GM18517 (cell line): ENCODE measurements around the gene TBC1D3B.
"Not testable (repeated sequence)": the region's sequence is repeated elsewhere in the genome, so short reads cannot be mapped to it uniquely, and the experiment has no call there.

ENCODE experiments used
- ATAC-seq: cut with Tn5 transposase; IDR thresholded peaks from one replicate; pipeline ENCODE4 v1.9.1; 2021; ENCODE audit warnings: mild to moderate bottlenecking, moderate library complexity; ENCODE audit not compliant: unreplicated experiment

Gene TBC1D3B

DNA sequence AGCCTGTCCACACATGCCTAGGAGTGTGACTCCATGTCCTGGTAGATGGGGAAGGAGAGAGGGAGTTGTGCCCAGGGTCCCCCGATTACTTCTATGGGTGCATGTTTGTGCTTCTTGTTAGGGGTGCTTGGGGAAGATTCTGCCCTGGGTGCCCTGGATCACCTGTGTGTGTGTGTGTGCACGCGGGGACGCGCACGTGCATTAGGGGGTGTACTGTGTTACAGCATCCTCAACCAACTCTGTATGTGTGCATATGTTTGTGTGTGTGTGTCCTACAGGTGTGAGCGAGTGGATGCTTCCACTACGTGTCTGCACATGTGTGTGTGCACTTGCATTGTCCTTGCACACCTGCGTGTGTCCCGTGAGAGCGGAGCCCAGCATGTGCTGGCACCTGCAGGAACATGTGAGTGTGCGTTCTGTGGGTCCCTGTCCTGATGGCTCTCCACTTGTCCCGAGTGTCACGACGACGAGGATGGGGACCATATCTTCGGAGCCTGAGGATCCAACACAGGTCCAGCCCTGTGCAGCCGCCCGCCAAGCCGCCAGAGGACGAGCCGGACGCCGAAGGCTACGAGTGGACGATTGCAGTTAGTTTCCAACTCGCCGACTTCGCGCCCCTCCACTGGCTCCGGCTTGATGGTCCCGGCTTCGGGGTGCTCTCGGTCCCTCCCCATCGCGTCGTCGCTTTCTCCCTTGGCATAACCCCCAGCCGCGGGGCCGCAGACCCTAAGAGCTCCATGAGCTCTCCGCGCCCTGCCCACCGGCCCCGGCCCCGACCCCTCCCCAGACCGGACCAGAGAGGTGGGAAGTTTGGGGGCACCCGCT, 6.0 kb upstream of the TBC1D3B start:
- no peak for ATAC-seq

DNA sequence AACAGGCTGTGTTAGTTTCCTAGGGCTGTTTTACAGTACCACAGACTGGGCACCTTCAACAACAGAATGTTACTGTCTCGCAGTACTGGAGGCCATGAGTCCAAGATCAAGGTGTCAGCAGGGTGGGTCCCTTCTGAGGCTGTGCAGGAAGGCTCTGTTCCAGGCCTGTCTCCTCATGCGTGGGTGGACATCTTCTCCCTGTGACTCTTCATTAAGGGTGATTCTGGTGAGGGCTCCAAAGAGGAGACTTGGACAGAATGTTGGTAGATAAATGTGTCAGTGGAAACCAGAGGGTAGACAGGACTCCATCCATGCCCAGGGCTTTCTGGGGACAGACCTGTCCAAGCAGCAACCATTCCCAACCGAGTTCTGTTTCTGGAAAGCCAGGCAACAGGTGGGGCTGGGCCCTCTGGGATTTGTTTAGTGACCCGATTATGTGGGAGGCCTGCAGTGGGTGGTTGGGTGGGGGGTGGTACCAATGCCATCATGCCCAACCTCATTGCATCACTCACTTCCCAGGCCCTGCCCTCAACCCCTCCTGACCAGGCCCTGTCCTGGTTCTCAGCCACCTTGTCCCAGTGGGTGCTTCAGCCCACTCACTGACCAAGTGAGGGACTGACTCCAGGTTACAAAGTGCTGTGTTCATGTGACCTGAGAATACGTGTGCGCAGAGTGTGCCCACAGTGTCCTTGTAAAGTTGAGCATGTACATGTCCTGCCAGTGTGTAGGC, 5.2 kb upstream of the TBC1D3B start:
- not testable (repeated sequence) for ATAC-seq

GRCh38 chr17:36168836-36169235, 7.6 kb downstream of the TBC1D3B start:
- not testable (repeated sequence) for ATAC-seq

DNA sequence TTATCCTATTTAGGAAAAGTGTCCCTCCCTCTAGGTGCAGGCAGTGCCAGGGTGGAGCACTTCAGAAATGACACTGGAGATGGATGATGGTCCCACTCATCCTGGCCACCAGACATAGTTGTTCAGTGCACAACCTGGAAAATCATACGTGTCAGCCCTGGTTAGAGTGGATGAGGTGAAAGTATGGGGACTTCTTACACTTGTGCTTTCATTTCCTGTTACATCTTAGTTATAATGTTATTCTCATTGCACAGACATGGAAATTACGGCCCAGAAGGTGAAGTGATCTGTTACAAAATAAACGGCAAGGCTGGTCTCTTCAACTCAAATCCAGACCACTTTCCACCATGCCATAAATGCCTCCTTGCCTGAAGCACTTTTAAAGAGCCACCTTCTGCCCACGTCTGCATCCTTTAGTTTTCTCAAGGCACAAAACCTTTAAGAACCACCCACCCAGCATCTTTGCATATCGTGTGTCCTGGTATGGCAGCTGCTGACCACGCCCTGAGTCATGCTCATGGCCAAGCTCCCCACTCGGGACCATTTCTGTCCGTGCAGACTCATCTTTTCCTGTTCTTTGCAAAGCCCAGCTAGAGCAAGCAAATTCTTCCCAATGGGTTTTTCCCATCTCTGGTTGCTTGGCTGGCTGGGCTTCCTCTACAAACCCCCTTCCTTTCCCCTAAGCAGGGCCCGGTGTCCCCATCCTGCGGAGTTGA, 22.4 kb downstream of the TBC1D3B start:
- ATAC-seq = no peak

- ATAC-seq = no peak
These were observed 23.8 kb downstream of the TBC1D3B start for GRCh38 chr17:36152639-36153120.

GRCh38 chr17:36151891-36152638, 24.4 kb downstream of the TBC1D3B start:
- ATAC-seq = no peak

- peak; percentile 30 for ATAC-seq
These were observed 27.1 kb downstream of the TBC1D3B start for GRCh38 chr17:36149296-36149820.

DNA sequence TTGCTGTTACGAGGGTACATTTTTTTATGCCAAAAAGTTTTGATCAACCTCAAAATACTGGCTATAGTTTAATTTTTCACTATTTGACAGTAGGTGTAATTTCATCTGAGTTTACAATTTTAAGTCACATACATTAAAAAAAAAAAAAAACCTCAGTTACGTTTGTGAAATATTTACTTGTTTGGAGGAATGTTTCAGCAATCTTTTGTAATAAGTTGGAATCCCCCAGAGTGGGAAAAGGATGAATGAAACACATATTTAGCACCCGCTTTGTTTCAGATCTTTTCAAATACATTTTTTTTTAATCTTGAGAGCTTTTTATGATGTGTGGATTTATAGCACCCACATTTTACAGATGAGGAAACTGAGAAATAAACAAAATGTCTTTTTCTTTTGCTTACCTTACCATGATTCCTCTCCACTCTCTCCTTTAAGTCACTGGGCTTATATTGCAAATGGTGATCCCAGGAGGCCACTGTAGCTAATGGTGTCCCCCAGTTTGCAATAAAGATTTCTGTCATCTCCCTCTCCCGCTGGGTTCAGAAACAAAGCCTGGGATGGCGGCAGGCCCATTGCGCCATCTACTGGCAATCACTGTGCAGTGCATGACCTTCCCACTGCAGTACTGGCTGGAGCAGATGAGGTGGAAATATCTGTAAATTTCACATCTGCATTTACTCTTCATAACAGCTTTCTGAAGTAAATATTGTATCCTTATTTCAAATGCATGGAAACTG, 27.7 kb downstream of the TBC1D3B start:
- peak; percentile 66 for ATAC-seq

GRCh38 chr17:36147601-36148000, 28.8 kb downstream of the TBC1D3B start:
- no peak for ATAC-seq

GRCh38 chr17:36144981-36145729, 31.3 kb downstream of the TBC1D3B start:
- no peak for ATAC-seq

DNA sequence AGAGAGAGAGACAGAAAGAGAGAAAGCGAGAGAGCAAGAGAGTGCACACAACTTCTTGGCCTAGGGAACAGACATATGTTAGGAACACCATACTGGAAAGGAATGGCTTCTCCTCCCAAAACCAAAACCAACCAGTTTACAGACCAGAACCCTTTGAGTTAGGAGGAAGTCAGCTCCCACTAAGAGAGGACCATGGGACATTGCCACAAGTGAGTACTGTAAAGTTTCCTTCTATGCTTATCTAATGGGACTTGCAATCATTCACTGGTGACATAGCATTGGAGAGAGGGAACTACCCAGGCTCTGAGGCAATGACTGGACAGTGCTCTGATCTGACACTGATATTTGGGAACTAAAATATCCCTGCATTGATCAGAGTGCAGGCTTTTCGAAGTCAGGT, 32.4 kb downstream of the TBC1D3B start:
- ATAC-seq = no peak

DNA sequence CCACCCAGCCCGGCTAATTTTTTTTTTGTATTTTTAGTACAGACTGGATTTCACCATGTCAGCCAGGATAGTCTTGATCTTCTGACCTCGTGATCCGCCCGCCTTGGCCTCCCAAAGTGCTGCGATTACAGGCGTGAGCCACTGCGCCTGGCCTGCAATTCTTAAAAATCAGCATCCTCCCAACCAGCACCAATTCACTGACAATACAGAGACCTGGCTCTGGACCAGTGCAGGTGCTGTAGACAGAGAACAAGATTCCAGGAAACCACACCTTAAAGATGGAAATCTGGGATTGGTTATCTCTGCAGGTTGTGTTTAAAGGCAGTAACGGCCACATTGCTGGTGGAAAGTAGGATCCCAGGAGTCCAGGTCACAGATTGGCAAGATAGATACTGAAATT, 33.6 kb downstream of the TBC1D3B start:
- ATAC-seq = no peak

DNA sequence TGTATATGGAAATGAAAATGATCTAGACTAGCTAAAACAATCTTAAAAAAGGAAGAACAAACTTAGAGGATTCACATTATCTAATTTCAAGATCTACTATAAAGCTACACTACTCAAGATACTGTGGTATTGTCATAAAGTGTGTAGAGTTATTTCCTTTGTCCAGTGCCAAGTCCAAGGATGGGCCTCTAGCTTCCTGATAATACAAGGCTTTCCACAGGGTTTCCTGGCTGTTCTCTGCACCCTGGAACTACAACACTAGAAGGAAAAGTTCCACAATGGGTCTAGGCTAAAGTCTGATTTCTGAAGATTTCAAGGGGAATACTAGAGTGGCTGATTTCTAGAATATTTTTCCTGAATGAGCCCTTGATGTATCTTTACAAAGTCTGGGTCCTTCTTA, 34.2 kb downstream of the TBC1D3B start:
- ATAC-seq = no peak

DNA sequence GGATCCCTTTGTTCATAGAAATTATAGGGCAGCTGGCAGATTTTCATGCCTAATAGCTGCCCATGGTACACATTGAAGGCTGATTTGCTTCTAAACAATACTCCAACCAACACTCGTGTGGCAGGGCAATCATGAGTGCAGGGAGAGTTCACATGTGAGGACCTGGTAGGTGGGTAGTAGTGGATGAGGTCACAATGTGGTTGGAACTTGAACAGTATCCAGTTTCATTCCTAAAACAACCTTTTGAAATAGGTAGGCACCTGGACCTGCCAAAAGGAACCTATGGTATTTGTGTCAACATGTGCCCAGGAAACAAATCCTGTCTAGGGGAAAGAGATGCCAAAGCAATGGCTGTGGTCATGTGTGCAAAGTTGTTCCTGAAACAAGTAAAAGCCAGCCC, 40.0 kb downstream of the TBC1D3B start:
- no peak for ATAC-seq

DNA sequence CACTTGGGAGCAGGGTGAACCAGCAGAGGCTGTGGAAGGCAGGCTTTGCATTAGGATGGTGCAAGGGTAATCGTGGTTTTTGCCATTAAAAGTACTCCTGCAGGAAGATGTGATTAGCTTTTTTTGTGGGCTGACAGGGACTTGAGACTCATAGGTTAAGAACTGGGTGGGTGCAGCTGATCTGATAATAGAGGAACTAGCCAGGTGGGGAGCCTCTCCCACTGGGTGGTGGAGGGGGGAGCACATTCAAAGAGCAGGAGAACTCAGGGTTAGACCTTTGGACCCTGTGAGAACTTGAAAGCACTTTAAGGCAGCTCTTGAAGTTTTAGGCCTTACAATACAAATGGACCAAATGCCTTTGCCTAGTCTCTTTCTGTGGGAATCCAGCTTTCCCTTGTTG, 40.4 kb downstream of the TBC1D3B start:
- ATAC-seq = no peak

DNA sequence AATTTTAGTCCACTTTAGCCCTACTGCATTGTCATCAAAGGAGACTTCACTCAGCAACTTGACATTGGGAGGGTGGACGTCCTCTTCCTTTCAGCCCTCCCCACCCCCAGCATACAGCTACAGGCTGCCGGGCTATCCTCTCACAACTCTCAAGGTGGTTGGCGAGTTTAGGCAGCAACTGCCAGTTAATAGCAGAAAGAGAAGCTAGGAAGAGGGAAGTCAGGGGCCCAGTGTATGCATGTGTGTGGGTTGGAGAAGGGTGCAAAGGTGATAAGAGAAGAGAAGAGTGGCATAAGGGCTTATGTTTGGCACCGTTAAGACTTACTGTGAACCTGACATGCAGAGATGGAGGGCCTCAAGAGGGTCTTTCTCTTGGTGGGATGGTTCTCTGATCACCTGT, 41.0 kb downstream of the TBC1D3B start:
- ATAC-seq = no peak

- no peak for ATAC-seq
These were observed 42.7 kb downstream of the TBC1D3B start for GRCh38 chr17:36133602-36134236.

DNA sequence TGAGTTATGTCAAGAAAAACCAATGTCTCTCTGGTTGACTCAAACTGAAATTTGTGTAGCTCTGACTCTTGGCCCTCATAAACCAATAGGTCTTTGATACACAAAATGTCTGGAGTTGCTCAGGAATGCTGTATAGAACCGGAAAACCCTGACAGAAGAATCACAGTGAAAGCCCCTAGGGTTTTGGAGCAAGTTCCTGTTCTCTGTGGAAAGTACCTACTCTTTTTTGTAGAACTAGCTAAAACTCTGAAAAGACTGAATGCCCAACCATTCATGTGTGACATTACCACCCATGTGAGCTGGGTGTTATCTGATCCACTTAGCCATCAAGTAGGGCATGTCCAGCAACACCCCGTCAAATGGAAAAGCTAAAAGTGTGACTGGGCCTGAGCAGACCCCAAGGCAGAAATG, 44.0 kb downstream of the TBC1D3B start:
- no peak for ATAC-seq

- no peak for ATAC-seq
These were observed 44.5 kb downstream of the TBC1D3B start for GRCh38 chr17:36131931-36132330.
